Measurements from ENCODE around the gene KIF16B.

KIF16B gene

GRCh38 chr20:16286601-16287000, 286.6 kb downstream of the KIF16B start:
- TF ChIP-seq CTCF (IDR thresholded peaks at IDR 0.05; ENCODE audit: insufficient read depth, low read length, missing control alignments), result no peak
- no peak overlapping the region for H3K4me3 ChIP-seq (ENCODE audit: low read depth, low read length)
- CTCF ChIA-PET, result no interaction called here
- DNase-seq (ENCODE audit: low read depth, low spot score), result no peak
- POLR2A ChIA-PET, result no interaction called here

DNA sequence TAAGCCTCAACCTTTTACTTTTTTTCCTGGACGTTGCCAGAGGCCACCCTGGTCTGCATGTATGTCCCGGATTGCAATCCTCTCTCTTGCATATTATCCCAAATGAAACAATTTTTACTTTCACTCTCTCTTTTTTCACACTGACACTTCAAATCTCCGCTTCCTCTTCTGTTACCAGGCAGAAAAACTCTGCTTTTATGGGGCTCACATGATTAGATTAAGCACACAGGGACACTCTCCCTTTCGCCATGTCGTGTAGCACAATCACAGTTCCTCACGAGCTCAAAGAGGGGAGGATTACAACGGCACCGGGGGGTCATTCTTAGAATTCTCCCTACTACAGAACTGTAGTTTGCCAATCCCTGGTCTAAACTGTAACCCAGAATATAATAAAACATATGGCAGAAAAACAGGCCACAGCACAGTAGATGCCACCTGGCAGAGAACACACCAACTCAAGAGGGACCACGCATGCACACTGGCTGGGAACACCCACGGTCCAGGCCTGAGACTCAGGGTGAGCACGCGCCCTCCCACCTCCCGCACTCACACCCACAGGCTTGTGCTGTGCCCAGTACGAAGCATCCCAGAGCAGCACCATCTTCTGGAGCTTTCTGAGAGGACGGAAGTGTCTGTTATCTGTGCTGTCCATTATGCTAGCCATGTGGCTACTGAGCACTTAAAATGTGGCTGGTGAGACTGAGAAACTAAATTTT, 288.7 kb downstream of the KIF16B start:
- POLR2A ChIA-PET, result no interaction called here
- DNase-seq (ENCODE audit: low read depth, low spot score), result no peak
- H3K4me3 ChIP-seq (ENCODE audit: low read depth, low read length), result no peak overlapping the region
- CTCF ChIA-PET, result no interaction called here
- TF ChIP-seq CTCF (IDR thresholded peaks at IDR 0.05; ENCODE audit: insufficient read depth, low read length, missing control alignments), result no peak

DNA sequence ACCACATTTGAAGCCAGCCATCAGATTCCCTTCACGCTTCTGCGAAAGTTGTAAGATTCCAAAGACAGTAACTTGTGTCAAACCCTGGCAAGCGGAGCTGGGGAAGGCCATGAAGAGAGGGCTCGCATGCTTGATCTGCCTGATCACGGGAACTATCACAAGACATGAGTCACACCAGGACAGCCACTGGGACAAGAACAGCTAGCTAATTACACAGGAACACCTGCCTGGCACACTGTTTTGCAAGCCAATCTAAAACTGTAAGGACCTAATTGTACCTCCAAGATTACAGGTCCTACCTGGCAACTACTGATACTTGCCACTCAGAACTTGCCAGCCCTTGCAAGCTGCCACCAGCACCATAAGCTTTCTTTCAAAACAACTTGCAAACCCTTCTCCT, 289.3 kb downstream of the KIF16B start:
- no peak overlapping the region for H3K4me3 ChIP-seq (ENCODE audit: low read depth, low read length)
- DNase-seq (ENCODE audit: low read depth, low spot score), result no peak
- CTCF ChIA-PET, result no interaction called here
- POLR2A ChIA-PET, result no interaction called here
- TF ChIP-seq CTCF (IDR thresholded peaks at IDR 0.05; ENCODE audit: insufficient read depth, low read length, missing control alignments), result no peak

GRCh38 chr20:16283307-16283706, 289.9 kb downstream of the KIF16B start:
- CTCF ChIA-PET, result no interaction called here
- POLR2A ChIA-PET, result no interaction called here
- no peak overlapping the region for H3K4me3 ChIP-seq (ENCODE audit: low read depth, low read length)
- DNase-seq (ENCODE audit: low read depth, low spot score), result no peak
- TF ChIP-seq CTCF (IDR thresholded peaks at IDR 0.05; ENCODE audit: insufficient read depth, low read length, missing control alignments), result no peak

DNA sequence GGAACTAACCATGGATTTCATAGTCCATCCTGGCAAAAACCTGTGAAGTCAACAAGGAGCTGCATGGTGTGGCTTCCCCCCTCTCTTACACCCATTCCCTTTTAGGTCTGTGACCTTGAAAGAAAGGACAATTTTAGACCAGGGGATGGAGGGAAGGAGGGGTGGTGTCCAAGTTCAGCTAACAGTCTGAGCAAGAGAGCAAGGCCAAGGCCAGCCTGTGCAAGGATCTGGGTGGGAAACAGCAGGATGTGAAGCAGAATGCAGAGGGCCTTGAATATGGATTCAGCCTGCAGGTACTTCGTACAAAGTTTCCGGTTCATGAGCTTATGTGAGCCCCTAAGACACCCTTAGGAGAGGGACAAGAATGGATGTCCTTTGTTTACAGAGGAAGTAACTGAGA, 293.0 kb downstream of the KIF16B start:
- no peak for DNase-seq (ENCODE audit: low read depth, low spot score)
- ChIA-PET CTCF (interaction anchor here (1.0 kb wide), 1 partner anchor 196 kb away, joined by 4 read pairs; no protein-coding TSS in a partner anchor), POLR2A (no interaction called here)
- H3K4me3 ChIP-seq (ENCODE audit: low read depth, low read length), result no peak overlapping the region
- TF ChIP-seq CTCF (IDR thresholded peaks at IDR 0.05; ENCODE audit: insufficient read depth, low read length, missing control alignments), result no peak

DNA sequence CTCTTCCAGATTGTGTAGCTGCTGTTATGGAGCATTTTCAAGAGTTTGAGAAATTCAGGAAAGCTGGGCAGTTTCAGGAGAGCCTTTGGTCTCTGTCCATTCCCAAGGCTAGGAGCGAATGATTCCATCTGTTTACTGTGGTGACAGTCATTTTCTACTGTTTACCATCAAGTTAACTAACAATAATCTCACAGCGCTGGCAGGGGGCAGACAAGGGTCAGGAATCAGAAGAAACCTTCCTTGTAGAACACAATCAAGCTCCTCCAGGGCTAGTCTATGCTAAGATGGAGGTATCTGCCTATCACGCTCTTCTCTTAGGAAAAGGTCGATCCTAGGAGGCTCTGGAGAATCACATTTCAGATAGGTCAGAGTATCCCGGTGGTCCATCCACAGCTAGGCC, 293.9 kb downstream of the KIF16B start:
- no peak overlapping the region for H3K4me3 ChIP-seq (ENCODE audit: low read depth, low read length)
- ChIA-PET CTCF (interaction anchor here (0.6 to 1.0 kb wide), 2 partner anchors 9 to 197 kb away, joined by 3 to 4 read pairs; no protein-coding TSS in a partner anchor), POLR2A (no interaction called here)
- no peak for TF ChIP-seq CTCF (IDR thresholded peaks at IDR 0.05; ENCODE audit: insufficient read depth, low read length, missing control alignments)
- no peak for DNase-seq (ENCODE audit: low read depth, low spot score)
